ENCODE data around the gene MAST3.

Gene MAST3

GRCh38 chr19:18058208-18059009 lies 39.2 kb upstream of the MAST3 start:
- peak; percentile 13 for DNase-seq (ENCODE audit: low read depth)
- H3K4me3 ChIP-seq (ENCODE audit: low read length), result no peak overlapping the region
- TF ChIP-seq, protein P1, sequence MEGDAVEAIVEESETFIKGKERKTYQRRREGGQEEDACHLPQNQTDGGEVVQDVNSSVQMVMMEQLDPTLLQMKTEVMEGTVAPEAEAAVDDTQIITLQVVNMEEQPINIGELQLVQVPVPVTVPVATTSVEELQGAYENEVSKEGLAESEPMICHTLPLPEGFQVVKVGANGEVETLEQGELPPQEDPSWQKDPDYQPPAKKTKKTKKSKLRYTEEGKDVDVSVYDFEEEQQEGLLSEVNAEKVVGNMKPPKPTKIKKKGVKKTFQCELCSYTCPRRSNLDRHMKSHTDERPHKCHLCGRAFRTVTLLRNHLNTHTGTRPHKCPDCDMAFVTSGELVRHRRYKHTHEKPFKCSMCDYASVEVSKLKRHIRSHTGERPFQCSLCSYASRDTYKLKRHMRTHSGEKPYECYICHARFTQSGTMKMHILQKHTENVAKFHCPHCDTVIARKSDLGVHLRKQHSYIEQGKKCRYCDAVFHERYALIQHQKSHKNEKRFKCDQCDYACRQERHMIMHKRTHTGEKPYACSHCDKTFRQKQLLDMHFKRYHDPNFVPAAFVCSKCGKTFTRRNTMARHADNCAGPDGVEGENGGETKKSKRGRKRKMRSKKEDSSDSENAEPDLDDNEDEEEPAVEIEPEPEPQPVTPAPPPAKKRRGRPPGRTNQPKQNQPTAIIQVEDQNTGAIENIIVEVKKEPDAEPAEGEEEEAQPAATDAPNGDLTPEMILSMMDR (conservative IDR thresholded peaks at IDR 0.05; ENCODE audit: low read depth, low read length), result peak; percentile 80

DNA sequence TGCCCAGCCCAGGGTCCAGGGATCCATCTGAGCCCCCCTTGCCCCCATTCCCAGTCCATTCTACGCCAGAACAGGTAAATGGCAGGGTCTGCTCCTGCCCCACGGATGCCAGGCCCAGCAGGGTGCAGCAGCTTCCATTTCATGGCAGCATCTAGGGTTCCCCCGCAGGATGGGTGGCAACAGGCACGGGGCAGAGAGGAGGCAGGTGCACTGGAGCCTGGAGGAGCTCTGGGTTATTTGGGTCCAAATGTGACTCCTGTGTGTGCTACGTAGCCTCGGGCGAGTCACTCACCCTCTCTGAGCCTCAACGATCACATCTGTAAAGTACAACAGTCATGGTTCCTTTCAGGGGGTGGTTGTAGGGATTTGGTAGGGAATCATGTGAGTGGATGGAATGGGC lies 38.3 kb upstream of the MAST3 start:
- H3K4me3 ChIP-seq (ENCODE audit: low read length), result no peak overlapping the region
- no peak for DNase-seq (ENCODE audit: low read depth)
- TF ChIP-seq, protein P1 (conservative IDR thresholded peaks at IDR 0.05; ENCODE audit: low read depth, low read length), result no peak

DNA sequence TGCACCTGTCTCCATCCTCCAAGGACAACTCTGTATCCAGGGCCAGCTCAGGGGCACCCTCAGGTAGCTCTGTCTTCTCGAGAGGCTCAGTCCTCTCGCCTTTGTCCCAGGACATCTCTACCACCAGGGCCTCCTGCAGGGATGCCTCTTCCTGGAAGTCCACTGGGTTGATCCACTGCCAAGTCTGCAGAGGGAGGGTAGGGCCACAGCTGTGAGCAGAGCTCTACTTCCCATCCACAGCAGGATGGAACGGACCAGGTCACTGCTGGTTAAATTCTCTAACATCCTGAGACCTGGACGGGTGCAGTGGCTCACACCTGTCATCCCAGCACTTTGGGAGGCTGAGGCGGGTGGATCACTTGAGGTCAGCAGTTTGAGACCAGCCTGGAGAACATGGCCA lies 37.7 kb upstream of the MAST3 start:
- TF ChIP-seq, protein P1 (conservative IDR thresholded peaks at IDR 0.05; ENCODE audit: low read depth, low read length), result no peak
- no peak for DNase-seq (ENCODE audit: low read depth)
- no peak overlapping the region for H3K4me3 ChIP-seq (ENCODE audit: low read length)

DNA sequence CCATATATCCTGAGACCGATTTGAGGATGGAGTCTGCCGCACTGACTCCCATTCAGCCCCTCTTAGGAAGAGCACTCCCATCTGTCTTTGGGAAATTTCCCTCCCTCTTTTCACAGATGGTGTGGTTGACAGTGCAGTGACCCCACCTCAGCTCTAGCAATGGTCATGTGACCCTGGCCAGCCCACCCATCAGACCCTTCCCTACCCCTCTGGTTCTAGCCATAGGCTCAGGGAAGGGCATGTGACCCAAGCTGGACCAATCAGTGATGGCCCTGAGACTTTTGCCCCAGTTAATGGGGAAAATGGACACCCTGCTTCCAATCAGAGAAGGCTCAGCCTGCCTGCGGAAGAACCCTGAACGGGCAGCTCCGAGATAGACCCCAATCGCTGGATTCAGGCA lies 37.1 kb upstream of the MAST3 start:
- DNase-seq (ENCODE audit: low read depth), result no peak
- H3K4me3 ChIP-seq (ENCODE audit: low read length), result no peak overlapping the region

GRCh38 chr19:18062028-18062427 lies 35.5 kb upstream of the MAST3 start:
- no peak for DNase-seq (ENCODE audit: low read depth)
- TF ChIP-seq, protein P1 (conservative IDR thresholded peaks at IDR 0.05; ENCODE audit: low read depth, low read length), result no peak
- H3K4me3 ChIP-seq (ENCODE audit: low read length), result no peak overlapping the region

More for the DNA sequence above, 37.1 kb upstream of the MAST3 start:
- TF ChIP-seq, protein P1 (conservative IDR thresholded peaks at IDR 0.05; ENCODE audit: low read depth, low read length), result no peak

GRCh38 chr19:18063463-18063862 lies 34.1 kb upstream of the MAST3 start:
- TF ChIP-seq, protein P1 (conservative IDR thresholded peaks at IDR 0.05; ENCODE audit: low read depth, low read length), result peak; percentile 12
- DNase-seq (ENCODE audit: low read depth), result no peak
- H3K4me3 ChIP-seq (ENCODE audit: low read length), result no peak overlapping the region

DNA sequence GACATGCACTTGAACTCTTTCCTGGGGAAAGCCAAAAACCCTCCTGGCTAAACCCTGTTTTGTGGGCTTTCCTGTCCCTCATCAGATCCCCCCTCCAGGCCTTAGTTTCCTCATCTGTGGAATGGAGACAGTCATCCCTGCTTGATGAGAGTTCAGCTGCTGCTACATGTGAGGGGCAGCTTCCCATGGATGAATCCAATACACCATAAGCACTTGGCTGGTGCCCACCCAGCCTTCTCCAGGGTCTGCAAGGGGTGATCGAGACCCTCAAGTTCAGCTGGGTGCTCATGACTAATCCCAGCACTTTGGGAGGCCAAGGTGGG lies 32.4 kb upstream of the MAST3 start:
- TF ChIP-seq, protein P1 (conservative IDR thresholded peaks at IDR 0.05; ENCODE audit: low read depth, low read length), result no peak
- DNase-seq (ENCODE audit: low read depth), result no peak
- H3K4me3 ChIP-seq (ENCODE audit: low read length), result no peak overlapping the region

All from retinal pigment epithelial cell (primary cell).